Stimulated activated CD8-positive, alpha-beta memory T cell treated with anti-CD3 and anti-CD28 coated beads, Interleukin-7, amount 100 ng/mL, for 1 hour (primary cell): ENCODE results near the gene RENBP.
A peak's percentile ranks its signal among the peaks of the same experiment; 100 is the strongest.
"Not testable (repeated sequence)": the region's sequence is repeated elsewhere in the genome, so short reads cannot be mapped to it uniquely, and the experiment has no call there.

ENCODE experiments used
- DNase-seq, 2 donors: peaks; one replicate each; pipeline ENCODE4 v3.0.0-alpha.2; 2020; ENCODE audit warnings: low read depth in 2 of 2

Gene RENBP

DNA sequence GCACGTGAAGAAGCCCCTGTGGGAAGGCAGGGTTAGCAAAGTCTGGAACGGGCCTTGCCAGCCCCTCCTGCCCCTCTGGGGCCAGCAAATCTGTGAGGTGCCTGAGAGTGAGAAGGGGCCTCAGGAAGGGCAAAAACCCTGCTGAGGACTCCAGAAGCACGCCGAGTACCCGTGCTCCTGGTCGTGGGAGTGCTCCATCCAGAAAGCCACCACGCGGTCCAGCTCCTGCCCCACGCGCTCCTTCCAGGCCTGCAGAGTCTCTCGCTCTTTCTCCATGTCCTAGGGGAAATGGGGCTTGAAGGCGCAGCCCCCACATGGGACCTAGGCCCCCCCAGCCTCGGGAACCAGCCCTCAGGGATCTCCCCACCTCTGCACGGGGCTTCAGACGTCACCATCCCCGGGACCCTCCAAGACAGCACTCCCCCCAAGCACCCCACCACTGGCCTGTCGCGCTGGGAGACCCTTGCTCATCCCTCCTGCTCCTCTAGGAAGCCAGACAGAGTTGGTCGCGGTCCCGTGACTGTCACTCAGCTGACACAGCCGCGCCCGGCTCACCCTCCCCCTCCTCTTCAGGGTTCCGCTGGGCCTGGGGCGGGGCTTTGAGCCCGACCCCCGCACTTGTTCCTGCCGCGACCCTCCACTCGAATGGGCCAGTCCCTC, at the start of gene RENBP:
Gene RENBP, minus strand, starts transcription at position 504 of the 660 bp plus-strand sequence. Its CDS starts 33 bp downstream, at position 471.
- no peak for DNase-seq

DNA sequence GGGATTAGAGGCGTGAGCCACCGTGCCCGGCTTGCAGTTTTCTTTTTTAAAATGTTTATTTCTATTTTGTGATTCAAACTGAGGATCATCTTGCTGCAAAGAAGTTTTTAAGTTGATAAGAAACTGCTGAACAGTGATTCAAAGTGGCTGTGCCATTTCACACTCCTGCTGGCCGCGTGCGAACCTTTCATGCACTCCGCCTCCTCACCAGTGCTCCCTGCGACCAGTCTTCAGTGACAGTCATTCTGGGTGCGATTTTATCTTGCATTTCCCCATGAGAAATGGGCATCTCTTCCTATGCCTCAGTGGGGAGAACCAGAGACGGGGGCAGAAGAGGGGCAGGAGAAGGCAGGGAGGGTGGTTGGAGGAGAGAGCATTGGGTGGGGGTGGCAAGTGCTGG, 49.5 kb upstream of the RENBP start:
- DNase-seq, result no peak

DNA sequence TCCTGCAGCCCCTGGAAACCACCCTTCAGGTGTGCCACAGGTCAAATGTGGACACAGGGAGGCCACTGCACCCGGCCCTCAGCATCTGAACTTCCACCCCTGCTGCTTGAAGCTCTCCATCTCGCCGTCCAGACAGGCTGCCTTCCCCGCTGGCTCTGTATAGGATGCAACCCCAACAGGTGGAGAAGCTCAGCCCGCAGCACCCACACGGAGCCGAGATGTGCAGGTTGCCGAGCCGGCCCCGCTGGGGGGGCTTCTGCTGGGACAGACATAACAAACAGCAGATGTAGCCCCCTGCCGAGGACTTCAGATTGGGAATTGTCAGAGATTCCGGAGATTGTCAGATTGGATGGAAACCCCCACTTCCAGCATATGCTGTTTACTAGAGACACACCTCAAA, 48.6 kb upstream of the RENBP start:
- DNase-seq, result no peak

DNA sequence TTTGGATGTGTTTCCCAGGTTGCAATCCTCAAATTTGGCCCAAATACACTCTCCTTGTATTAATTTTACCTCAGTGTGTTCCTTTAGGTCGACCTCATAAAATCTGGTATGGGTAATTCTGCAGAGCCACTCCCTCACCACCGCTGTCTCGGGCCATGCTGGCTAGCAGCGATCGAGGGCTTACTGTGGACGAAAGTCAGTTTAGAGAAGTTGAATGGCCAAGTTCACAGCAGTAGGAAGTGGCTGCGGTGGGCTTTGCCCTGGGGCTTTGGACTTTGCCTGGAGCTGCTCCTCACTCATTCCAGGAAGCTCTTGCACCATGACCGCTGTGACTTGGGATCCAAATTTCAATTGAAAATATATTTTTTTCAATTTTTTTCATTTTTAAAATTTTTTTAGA, 47.7 kb upstream of the RENBP start:
- no peak for DNase-seq

DNA sequence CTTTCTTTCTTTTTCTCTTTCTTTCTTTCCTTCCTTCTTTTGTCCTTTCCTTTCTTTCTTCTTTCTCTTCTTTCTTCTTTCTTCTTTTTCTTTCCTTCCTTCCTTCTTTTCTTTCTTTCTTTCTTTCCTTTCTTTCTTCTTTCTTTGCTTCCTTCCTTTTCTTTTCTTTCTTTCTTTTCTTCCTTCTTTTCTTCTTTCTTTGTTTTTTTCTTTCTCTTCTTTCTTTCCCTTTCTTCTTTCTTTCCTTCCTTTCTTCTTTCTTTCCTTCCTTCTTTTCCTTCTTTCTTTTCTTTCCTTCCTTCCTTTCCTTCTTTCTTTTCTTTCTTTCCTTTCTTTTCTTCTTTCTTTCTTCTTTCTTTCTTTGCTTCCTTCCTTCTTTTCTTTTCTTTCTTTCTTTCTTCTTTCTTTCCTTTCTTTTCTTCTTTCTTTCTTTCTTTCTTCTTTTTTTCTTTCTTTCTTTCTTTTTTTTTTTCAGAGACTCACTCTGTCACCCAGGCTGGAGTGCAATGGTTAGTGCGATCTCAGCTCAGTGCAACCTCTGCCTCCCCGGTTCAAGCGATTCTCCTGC, 46.7 kb upstream of the RENBP start:
- no peak for DNase-seq

DNA sequence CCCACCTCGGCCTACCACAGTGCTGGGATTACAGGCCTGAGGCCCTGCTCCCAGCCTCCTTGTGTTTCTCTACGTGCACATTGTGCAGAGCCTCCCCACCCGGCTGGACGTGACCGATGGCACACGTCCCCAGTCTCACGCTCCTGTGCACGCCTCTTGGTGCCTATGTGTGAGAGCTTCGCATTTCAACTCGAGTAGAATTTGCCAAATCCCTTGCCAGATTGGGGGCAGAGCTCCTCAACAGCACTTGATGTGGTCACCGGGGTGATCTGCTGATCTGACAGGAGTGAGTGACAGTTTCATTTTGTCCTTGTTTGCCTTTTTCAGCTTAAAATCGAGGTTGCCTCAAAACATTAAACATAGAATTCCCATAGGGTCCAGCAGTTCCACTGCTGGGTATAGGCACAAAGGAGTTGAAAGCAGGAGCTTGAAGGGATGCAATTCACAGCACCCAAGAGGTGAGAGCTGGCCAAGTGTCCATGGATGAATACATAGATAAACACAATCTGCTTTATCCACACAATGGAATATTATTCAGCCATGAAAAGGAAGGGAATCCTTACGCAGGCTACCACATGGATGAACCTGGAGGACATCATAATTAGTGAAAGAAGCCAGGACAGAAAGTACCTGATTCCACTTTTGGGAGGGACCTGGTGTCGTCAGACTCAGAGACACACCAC, 45.7 kb upstream of the RENBP start:
- DNase-seq, result no peak

DNA sequence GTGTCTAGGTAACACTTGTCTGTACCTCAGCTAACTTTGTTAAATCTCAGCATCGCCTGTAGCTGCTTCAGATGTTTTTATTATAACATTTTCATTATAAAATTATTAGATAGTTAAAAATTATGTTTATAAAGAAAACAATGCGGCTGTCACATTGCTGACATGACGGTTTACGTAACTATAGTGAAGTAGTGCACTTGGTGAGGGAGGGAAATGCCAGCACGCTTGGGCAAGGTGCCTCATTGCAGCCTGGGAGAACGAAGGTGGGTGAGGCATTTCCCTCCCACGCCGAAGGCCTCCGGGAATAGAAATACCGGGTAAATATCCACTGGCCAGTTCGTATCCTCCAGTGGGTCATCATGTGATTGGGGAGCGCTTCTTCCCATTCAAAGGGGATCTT, 44.0 kb upstream of the RENBP start:
- no peak for DNase-seq

DNA sequence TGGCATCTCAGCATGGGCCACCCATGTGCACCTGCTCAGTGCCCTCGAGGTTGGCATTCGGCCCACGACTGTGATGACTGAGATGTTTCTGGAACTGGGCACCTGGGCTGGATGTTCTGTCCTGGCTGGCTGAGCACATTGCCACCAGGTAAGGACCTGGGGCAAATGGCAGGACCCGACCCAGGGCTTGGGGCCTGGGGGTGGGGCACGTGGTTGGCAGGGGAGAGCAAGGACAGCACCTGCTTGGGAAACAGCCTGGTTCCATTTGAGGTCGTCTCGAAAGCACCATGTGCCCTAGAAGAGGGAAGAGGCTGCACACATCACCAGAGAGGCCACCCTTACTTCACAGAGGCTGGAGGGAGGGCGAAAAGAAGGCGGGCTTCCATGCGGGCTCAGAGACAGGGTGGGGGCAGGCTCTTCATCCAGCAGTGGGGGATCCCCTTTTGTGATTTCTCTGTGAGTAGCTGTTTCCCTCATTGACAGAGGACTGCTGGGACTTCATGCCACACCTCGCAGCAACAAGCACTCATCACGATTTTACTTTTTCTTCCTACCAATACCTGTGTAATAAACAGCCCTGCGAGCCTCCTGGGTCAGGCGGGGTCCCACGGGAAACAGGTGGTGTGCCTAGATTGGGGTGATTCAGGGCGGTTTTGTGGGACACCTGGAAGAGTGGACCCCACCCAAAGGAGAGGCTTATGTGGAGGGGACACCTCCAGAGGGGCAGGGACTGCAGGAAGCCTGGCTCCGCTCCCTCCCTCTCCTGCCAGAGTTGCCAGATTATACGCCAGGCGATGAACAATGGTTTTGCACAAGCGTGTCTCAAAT, 40.1 kb upstream of the RENBP start:
- no peak for DNase-seq

DNA sequence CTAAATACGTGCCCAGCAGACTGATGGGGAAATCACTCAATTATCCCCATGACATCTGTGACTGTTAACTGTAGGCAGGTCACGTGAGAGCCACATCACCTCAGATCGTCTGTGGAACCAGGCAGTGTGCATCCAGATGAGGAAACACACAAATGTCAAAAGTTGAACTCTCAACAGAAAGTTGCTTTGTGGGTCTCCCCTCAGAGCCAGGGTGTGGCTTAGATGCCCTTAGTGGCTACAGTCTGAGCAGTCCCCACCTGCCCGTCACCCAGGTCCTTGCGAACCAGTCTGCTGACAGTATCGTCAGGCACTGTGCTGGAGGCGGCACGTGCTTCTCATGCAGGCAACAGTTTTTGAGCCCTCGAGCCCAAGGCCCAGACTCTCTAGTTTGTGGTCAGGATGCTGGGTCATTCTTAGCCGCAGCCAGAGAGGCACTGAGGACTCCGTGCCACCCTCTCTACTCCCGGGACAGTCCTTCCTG, 38.9 kb upstream of the RENBP start:
- DNase-seq, result no peak

DNA sequence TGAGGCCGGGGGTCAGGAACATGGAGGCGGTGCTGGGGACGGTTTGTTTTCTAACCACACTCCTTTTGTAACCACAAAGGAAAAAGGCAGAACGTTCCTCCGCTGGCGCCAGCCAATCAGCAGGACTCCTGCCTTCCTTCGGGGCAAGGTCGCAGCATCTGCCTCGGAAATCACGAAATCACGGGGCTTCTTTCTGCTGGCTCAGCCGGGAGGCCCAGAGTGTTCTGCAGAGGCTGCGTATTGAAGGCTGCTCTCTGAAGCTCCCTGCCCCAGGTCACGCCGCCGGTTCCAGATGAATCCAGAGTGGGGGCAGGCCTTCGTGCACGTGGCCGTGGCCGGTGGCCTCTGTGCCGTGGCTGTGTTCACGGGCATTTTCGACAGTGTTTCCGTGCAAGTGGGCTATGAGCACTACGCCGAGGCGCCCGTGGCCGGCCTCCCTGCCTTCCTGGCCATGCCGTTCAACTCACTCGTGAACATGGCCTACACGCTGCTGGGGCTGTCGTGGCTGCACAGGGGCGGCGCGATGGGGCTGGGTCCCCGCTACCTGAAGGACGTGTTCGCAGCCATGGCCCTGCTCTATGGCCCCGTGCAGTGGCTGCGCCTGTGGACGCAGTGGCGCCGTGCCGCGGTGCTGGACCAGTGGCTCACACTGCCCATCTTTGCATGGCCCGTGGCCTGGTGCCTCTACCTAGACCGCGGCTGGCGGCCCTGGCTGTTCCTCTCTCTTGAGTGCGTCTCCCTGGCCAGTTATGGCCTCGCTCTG, 37.5 kb upstream of the RENBP start:
- peak in 1 of 2 donors; percentile 34 for DNase-seq

DNA sequence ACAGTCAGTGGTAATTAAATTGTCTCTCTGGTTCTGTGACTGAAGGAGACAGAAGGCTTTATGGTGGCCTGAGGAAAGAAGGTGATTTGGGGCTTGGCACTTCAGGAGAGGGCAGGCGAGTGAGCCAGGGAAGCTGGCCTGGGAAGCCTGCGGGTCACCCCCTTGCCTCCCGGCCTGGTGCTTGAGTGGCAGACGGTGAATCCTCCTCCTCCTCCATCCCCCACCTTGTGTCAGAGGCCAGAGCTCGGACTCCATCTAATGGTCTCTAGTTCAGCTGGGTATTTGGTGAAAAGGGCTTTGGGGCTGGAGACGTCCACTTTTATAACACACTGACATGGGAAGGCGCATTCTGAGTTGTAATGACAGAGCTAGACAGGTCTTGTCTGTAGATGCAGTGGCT, 36.8 kb upstream of the RENBP start:
- no peak for DNase-seq

DNA sequence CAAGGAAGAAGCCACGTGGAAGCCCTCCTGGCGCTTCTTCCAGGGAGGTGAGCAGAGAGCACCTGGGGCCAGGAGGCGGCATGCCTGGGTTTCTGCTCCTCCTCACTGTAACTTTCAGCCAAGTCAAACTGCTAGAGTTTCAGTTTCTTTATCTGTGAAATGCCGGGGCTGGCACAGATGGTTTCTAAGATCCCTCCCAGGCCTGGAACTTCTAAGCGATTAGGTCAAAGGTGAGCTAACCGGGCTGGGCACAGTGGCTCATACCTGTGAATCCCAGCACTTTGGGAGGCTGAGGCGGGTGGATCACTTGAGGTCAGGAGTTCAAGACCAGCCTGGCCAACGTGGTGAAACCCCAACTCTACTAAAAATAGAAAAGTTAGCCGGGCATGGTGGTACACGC, 36.0 kb upstream of the RENBP start:
- DNase-seq, result not testable (repeated sequence)

DNA sequence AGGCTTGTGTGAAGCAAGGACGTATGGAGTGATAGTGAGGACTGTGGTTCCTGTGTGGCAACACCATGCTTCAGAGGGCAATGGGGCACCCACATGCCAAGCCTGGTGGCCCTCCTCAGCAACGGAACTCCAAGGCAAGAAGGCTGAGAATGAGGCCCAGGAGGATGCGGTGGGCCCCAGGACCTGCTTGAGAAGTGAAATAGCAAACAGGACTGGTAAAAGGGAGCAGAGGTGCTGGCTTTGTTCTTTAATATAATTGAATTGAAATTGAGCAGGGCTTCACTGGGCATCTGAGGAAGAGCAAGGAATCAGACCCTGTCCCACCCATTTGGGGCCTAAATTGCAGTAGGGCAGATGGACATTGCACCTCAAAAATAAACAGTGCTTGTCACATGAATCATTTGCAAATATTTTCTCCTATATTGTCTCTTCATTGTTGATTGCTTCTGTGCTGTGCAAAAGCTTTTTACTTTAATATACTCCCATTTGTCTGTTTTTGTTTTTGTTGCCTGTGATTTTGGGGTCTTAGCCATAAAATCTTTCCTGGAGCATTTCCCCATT, 30.4 kb upstream of the RENBP start:
- no peak for DNase-seq

DNA sequence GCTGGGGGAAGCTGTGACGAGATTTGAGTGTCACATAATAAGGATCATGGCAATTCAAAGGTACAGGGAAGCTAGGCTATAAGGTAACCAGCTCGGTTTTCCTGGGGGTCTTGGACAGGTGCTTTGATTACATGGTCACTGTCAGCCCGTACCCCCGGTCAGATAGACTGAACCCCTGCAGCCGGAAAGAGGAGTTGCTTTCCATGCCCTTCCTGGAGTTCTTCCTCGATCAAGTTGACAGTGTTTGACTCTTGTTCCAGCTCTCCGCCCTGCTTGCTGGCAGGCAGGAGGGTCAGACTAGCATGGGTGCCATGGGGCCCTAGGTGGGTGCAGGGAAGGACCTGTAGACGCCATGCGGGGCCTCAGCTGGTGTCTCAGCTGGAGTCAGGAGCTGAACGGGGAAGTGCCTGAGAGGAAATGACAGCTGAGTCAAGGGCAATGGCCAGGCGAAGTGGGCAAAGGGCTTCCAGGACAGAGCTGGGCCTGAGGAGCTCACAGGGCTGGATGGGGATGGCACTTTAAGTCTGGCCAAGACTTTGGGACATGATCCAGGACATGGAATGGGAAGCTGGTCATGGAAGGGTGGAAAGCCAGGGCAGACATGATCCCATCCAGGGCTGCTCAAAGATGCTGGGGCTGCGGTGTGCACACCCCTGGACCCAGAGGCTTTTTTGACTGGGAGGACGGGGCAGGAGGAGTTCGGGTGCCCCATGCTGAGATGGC, 29.7 kb upstream of the RENBP start:
- DNase-seq, result no peak

DNA sequence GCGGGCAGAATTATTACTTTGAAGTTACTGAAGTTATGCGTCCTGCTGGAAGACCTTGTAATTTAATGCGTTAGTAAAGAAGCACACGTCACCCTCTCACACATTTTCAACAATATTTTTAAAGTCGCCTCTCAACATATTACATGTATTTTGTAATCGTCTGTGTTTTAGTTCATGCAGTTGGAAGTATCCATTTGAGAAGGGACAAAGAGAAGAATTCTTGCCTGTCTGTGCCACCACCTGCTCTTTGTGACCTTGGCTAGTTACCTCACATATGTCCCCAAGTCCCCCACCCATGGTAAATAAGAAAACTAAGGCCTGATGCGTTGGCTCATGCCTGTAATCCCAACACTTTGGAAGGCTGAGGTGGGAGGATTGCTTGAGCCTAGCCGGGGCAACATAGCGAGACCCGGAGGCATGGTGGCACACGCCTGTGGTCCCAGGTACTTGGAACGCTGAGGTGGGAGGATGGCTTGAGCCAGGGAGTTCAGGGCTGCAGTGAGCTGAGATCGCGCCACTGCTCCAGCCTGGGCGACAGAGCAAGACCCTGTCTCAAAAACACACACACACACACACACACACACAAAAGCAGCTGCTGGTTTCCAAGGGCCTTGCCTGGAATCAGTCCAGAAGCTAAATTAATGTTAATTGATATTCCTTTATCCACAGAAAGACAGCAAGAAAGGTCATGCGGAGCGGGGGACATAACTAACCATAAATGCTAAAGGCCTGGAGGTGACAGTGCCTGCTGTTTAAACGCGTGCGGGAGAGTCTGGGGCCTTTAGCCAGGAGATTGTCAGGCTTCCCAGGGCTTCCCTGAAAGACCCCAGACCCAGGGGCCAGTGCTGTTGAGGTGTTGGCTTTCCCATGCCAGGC, 28.9 kb upstream of the RENBP start:
- no peak for DNase-seq

DNA sequence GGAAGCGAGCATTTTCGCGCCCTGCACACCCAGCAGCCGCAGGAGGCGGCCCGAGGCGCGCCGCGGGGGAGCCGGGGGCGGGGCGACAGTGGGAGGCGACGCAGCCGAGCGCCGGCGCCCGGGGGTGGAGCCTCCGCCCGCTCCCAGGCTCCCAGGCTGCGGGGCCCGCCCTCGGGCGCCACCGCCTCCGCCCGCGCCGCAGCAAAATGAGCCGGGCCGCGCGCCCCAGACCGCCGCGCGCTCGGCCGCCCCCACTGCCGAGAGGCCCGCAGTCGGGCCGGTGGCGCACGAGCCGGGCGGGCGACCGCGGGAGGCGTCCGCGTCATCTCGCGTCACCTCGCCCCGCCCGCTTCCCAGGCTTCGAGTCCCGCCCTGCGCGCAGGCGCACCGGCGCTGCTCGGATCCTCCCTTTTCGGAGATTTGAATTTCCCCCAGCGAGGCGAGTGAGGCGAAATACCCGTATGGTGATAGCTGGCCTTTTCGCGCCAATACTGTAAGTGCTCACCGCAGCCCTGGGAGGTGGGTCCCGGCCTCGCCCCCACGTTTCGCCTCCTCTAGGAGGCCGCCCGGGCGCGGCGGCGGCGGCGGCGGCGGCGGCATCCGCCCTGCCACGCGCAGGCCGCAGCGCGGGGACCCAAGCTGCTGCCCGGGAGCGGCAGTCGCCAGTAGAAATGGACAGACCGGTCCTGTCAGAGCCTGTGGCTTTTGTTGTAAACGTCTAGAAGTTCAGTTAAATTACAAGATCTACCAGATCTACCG, 28.1 kb upstream of the RENBP start, which contains the start of gene TMEM187:
Gene TMEM187, plus strand, starts transcription at position 387 of the 759 bp plus-strand sequence. CDS start 9,309 bp downstream, outside the sequence.
- peak; percentile 62 to 79 for DNase-seq

DNA sequence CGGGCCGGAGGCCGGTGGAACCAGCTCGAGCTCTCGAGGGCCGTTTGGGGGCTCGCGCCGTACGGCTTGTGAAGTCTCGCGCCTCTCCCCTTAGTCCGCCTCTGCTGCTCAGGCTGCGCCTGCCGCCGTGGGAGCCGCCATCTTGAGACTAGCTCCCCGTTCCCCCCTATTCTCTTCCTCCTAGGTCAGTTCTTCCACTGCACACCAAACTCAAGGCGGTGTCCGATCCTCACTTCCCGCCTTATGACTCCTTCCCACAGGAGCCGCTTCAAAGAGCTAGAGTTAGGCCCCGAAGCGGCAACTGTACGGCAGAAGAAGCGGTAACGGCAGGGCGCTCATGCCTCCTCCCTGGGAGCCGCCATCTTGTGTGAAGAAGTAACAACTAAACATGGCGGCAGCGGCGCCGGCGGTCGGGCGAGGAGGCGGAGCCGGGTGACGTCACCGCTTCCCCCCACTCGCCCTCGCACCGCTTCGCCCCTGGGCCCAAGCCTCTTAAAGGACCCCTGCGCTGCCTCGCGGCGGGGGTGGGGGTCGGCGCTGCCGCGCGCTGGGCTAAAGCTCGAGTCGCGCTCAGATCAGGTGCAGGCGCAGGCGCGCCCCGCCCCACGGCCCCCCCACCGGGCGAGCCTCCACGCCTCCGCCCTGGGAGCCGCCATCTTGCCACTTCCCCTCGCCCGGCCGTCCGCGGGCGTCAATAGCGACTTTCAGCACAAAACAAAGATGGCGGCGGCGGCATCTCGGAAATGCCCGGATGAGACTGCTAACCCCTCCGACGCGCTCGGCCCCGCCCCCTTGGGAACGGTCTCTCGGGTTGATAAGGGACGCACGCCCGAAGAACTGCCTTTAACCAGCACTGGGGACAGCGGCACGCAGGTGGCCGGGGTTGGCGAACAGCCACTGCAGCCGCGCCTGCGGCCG, 27.3 kb upstream of the RENBP start, which contains the start of gene HCFC1:
Gene HCFC1, minus strand, starts transcription at position 369 of the 918 bp plus-strand sequence. CDS start 978 bp downstream, outside the sequence.
- DNase-seq, result peak; percentile 73 to 86
